HG02798 (cell line): ENCODE results near the gene CDKL4.
"Not testable (repeated sequence)": the region's sequence is repeated elsewhere in the genome, so short reads cannot be mapped to it uniquely, and the experiment has no call there.

Experiments used
- ATAC-seq: cut with Tn5 transposase; IDR thresholded peaks from one replicate; pipeline ENCODE4 v1.9.1; 2021; ENCODE audit warnings: mild to moderate bottlenecking; ENCODE audit not compliant: unreplicated experiment, poor library complexity

Gene CDKL4

GRCh38 chr2:39243469-39244123, at the start of gene CDKL4:
Gene CDKL4 (minus strand): TSS chr2:39243970.
- ATAC-seq: no peak

GRCh38 chr2:39290433-39290832, 46.7 kb upstream of the CDKL4 start:
- no peak for ATAC-seq

DNA sequence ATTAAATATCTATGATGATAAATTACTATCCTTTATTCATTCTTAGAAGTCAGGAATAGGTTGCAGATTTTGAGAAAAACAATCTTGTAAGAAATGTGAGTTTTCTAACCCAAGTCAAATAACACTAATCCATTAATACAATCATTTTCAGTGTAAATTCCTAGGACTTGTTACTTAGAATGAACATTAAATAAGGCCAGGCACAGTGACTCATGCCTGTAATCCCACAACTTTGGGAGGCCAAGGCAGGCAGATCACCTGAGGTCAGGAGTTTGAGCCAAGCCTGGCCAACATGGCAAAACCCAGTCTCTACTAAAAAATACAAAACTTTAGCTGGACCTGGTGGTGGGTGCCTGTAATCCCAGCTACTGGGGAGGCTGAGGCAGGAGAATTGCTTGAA, 45.8 kb upstream of the CDKL4 start:
- no peak for ATAC-seq

DNA sequence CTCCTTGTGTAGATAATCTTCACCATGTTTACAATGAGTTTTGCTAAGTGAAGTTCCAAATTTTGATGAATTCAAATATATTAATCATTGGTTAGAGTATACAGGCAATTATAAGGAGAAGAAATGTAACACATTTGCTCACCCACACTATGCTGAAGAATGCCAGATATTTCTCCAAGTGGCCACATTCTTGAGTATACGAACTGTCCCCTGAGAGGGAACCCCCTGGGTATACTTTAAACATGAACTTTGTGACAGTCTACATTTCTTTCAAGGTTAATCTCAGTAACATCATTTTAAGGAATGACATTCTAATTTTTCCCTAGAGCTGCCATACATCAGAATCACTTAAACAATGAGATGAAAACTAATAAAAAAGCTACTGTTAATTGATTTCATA, 39.8 kb upstream of the CDKL4 start:
- ATAC-seq: no peak

- ATAC-seq: no peak
Observed at GRCh38 chr2:39281391-39281790, 37.6 kb upstream of the CDKL4 start.

DNA sequence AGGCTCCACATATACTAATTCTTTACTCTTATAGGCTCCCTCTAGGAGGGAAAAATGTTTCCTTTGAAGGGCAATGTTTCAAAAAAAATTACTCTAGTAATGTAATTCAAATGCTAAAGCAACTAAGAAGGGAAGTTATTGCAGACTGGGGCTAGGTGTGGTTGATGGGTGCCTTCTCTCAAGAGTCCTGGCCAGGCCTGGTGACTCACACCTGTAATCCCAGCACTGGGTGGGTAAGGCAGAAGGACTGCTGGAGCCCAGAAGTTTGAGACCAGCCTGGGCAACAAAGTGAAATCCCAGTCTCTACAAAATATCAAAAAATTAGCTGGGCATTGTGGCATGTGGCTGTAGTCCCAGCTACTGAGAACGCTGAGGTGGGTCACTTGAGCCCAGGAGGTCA, 31.2 kb upstream of the CDKL4 start:
- ATAC-seq: no peak

- ATAC-seq: no peak
Observed at GRCh38 chr2:39269941-39270340, 26.2 kb upstream of the CDKL4 start.

- no peak for ATAC-seq
Observed at GRCh38 chr2:39266916-39267434, 23.2 kb upstream of the CDKL4 start.

GRCh38 chr2:39266139-39266805, 22.5 kb upstream of the CDKL4 start:
- peak; percentile 79 for ATAC-seq

DNA sequence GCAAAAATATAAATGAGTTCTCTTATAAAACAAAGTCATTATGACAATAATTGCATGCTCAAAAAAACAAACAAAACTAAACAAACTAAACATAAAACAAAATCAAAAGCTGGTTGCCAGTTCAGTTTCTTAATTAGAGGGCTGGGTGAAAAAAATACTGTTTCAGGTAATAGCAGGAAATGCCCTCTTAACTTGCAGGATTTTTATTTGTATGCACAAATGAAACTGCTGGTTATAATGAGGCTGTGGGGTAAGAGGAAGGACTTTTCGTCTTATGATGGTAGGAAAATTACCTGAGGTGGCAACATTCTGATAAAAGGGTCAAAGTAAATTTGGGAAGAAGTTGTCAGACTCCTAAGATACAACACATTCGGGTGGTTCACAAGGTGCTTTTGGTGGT, 21.5 kb upstream of the CDKL4 start:
- no peak for ATAC-seq

DNA sequence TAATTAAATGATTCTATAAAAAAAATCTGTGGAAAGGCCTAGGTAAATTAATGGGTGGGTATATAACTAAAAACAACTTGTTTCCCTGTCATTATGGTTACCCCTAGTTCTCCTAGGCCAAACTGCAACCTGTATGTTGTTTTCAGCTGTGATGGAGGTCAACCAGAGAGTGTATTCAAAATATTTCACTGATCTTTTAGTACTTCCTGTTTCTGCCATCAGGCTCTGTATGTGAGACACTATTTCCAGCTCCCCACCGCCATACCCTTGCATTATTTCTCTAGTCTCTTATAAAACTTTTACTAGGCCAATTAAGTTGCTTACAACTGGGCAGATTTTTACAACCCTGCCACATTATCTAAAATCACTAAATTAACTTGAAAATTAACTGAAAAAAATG, 21.0 kb upstream of the CDKL4 start:
- peak; percentile 79 for ATAC-seq

GRCh38 chr2:39260087-39260486, 16.3 kb upstream of the CDKL4 start:
- no peak for ATAC-seq

DNA sequence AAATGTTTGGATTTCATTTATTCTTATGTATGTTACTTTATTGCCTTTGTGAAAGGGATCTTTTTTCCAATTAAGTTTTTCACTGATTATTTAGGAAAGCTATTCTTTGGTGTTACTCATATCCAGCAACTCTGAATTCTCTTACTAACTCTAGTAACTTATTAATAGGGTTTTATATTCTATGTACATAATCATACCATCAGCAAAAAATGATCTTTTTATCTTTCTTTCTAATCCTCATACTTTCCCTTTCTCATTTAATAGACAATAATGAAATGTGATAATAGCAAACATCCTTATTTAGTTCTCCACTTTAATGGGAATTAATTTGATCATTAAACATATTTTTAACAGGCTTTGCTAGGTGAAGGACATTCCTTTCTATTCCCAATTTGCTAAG, 12.3 kb upstream of the CDKL4 start:
- ATAC-seq: no peak

- ATAC-seq: no peak
Observed at GRCh38 chr2:39252888-39253518, 9.2 kb upstream of the CDKL4 start.

GRCh38 chr2:39247512-39248043, 3.8 kb upstream of the CDKL4 start:
- ATAC-seq: no peak

DNA sequence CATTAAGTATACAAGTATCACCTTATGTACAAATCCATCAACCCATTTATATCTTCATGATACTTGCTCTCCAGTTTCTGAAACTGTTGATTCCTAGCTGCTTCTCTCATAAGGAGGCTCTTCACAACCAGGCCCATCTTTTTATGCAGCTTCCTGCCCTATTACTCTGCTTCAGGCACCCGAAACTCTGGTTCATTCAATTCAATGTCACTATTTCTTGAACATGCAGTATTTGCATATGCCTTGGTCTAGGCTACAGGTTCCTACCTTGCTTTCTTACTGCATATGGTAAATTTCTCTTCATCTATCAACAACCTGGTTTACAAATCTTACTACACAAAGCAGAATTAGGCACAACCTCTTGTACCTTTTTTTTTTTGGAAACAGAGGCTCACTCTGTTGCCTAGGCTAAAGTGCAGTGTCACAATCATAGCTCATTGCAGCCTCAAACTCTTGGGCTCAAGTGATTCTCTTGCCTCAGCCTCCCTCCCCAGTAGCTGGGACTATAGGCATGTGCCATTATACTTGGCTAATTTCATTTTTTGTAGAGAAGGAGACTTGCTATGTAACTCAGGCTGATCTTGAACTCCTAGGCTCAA, 2.7 kb upstream of the CDKL4 start:
- peak; percentile 37 for ATAC-seq

DNA sequence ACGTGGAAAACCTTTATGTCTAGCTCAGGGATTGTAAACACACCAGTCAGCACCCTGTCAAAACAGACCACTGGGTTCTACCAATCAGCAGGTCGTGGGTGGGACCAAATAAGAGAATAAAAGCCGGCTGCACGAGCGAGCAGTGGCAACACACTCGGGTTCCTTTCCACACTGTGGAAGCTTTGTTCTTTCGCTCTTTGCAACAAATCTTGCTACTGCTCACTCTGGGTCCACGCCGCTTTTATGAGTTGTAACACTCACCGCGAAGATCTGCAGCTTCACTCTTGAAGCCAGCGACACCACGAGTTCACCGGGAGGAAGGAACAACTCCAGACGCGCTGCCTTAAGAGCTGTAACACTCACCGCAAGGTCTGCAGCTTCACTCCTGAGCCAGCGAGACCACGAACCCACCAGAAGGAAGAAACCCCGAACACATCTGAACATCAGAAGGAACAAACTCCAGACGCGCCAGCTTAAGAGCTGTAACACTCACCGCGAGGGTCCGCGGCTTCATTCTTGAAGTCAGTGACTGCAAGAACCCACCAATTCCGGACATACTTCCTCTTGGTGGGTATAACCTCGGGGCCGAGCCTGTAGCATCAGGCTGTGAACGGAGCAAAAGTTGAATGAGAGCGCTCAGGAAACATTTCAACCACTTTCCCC, 1.3 kb upstream of the CDKL4 start:
- ATAC-seq: not testable (repeated sequence)

- ATAC-seq: not testable (repeated sequence)
Observed at GRCh38 chr2:39244241-39244862, 582 bp upstream of the CDKL4 start.

DNA sequence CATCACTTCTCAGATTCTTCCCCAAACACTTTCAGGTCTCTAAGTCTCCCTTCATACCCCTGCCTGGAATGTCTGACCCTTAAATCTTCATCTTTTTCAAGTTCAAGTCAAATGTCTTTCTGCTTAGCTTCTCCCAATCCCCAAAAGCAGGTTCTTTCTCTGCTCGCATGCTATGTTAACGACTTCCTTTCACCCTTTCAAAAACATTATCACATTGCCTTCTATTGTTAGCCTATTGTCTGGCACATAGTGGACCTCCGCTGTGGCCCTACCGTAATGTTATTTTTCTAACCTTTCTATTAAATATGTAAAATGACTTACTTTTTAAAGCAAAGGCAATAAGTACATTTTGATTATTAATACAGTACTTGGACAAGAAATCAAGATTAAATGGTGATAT, 2.2 kb downstream of the CDKL4 start:
- ATAC-seq: no peak

- no peak for ATAC-seq
Observed at GRCh38 chr2:39240758-39241157, 3.0 kb downstream of the CDKL4 start.
